A673 (cell line): ENCODE data around the gene ZC3H12D.

ENCODE experiments used
- CTCF ChIP-seq: fragments of 300-800, 200-600 bp; sonication (generic); conservative IDR thresholded peaks from 2 replicates; pipeline ENCODE4 v1.5.1; 2017; ENCODE audit warnings: low read depth, mild to moderate bottlenecking, antibody characterized with exemption, low read length, moderate library complexity, mixed read lengths
- EZH2 ChIP-seq: fragments of 200-600 bp; sonication (generic); IDR thresholded peaks from 2 replicates; pipeline ENCODE4 v1.6.1; 2017; ENCODE audit warnings: borderline replicate concordance, low read depth, mild to moderate bottlenecking, mixed read lengths, antibody characterized with exemption, low read length; ENCODE audit not compliant: poor library complexity, severe bottlenecking

GRCh38 chr6:149515494-149515893 is 30.7 kb upstream of the ZC3H12D start:
- TF ChIP-seq CTCF (no peak), EZH2 (no peak)
